Measurements from ENCODE around the gene CCDC187. TPM values are rescaled to one million over a fixed set of nuclear protein-coding genes. Genes with fewer than 3 reads are reported as not detected.

Gene CCDC187
- total RNA-seq, 2 donors from 2014 or later, result 0.02 TPM; not detected in 1

- ATAC-seq, result no peak
- no peak overlapping the region for H3K27ac Mint-ChIP-seq
- H3K9me3 Mint-ChIP-seq, result no peaks in the 10 kb centered on the region
- no peak for DNase-seq (ENCODE audit: low spot score in 2 of 2)
- H3K36me3 Mint-ChIP-seq, result no peaks in the 10 kb centered on the region
Observed at GRCh38 chr9:136261686-136262430, 42.0 kb downstream of the CCDC187 start.

DNA sequence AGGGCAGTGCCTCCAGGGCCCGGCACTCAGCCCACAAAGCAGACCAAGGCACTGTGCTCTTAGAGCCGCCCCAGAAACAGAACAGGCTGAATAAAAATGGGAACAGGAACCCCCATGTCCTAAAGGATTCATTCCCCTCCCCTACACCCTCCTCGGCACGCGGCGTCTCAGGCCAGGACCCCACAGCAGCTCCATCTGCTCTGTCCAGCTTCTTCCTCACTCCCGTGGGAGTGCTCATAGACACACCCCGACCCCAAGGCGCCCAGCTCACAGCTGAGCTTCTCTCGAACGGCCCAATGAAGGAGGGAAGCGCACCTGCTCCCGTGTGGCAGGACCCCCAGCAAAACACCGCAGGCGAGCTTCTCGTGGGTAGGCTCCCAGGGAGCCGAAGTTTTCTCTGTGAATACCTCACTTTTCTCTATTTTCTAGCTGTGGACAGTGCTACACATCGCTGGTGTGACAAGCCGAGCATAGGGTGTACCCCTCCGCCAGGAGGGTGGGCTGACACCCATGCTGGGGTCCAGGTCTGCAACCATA is 42.9 kb downstream of the CCDC187 start:
- H3K27ac Mint-ChIP-seq, result no peak overlapping the region
- no peaks in the 10 kb centered on the region for H3K36me3 Mint-ChIP-seq
- ATAC-seq, result no peak

DNA sequence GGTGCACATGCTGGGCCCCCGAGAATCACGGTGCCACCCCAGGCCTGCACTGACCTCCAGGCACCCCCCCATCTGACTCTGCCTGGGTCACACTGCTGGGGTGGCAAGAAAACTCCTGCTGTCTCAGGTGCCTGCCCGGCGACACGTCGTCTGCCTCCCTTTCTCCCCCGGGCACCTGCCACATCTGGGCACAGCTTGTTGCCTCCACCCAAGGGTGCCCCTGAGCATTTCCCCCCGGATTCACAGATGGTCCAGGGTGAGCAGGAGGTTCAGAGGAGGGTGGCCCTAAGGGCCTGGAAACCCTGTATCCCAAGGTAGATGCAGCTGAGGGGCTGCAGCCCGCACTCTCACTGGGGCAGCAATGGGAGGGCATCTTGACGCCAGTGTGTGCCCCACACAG is 43.4 kb downstream of the CCDC187 start:
- DNase-seq (ENCODE audit: low spot score in 2 of 2), result no peak
- Mint-ChIP-seq H3K36me3 (no peaks in the 10 kb centered on the region), H3K9me3 (no peaks in the 10 kb centered on the region), H3K27ac (no peak overlapping the region)
- ATAC-seq, result no peak

More for the DNA sequence above, 42.9 kb downstream of the CCDC187 start:
- DNase-seq (ENCODE audit: low spot score in 2 of 2), result no peak
- H3K9me3 Mint-ChIP-seq, result no peaks in the 10 kb centered on the region

DNA sequence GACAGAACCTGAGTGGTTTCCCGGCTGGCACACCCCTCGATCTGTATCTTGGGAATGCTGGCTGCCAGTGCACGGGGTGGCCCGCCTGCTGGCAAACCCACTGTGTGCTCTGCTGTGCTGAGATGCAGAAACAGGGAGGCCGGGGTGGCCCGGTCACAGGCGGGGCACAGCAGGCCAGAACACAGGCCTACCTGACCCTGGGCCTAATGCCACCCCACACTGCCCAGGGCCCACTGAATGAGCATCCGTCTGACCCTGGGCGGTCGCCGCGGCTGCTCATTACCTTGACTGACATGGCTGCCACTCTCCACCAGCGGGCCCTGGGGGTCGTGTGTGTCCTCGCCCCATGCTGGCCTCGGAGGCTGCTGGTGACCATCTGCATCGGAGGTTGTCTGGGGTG is 44.1 kb downstream of the CCDC187 start:
- no peaks in the 10 kb centered on the region for H3K36me3 Mint-ChIP-seq
- no peak for DNase-seq (ENCODE audit: low spot score in 2 of 2)
- ATAC-seq, result no peak
- H3K9me3 Mint-ChIP-seq, result no peaks in the 10 kb centered on the region
- no peak overlapping the region for H3K27ac Mint-ChIP-seq

- DNase-seq (ENCODE audit: low spot score in 2 of 2) (no peak), ATAC-seq (no peak)
- H3K9me3 Mint-ChIP-seq, result no peaks in the 10 kb centered on the region
- H3K27ac Mint-ChIP-seq, result no peak overlapping the region
- no peaks in the 10 kb centered on the region for H3K36me3 Mint-ChIP-seq
Observed at GRCh38 chr9:136259517-136259813, 44.4 kb downstream of the CCDC187 start.

DNA sequence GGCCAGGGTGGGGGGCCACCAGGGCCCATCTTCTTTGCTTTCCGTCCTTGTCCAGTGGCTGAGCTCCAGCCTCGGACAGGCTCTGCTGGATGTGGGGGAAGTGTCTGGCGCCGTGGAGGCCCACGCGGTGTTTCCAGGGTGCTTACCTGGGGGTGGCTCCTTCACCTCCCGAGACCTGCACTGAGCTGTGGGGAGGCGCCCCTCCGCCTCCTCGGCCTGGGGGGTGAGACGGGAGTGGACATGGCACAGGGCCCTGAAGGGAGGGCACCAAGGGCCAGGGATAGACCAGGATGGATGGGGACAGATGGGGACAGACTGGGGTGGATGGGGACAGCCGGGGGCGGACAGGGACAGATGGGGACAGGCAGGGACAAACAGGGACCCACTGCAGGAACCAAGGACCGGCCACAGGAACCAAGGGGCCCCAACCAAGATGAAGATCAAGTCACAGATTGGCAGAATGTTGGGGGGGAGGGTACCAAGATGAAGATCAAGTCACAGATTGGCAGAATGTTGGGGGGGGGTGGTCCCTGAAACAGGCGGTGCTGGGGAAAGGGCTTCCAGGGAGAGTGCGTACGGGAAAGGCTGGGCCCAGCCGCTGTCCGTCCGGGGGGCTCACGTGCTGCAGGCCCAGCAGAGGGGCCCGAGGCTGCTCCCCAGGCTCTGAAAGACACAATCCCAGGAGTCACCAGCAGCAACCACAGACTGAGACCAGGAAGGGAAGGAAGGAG is 44.9 kb downstream of the CCDC187 start:
- Mint-ChIP-seq H3K36me3 (no peaks in the 10 kb centered on the region), H3K9me3 (no peaks in the 10 kb centered on the region), H3K27ac (no peak overlapping the region)
- DNase-seq (ENCODE audit: low spot score in 2 of 2), result no peak
- no peak for ATAC-seq

DNA sequence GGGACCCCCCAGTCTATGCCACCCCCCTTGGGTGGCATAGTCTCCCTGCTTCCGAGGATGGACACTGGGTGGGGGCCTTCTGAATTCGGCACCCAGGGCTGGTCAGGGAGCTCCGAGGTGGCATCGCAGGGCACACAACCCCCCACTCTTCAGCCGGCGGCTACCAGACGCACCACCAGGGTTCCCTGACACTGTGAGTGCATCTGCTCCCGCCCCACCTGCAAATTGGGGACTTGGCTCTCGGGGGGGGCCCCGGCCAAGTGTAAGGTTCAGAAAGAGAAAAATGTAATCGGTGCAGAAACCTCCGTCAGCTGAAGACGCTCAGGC is 45.6 kb downstream of the CCDC187 start:
- Mint-ChIP-seq H3K27ac (no peak overlapping the region), H3K36me3 (no peaks in the 10 kb centered on the region), H3K9me3 (no peaks in the 10 kb centered on the region)
- ATAC-seq (no peak), DNase-seq (ENCODE audit: low spot score in 2 of 2) (no peak)

DNA sequence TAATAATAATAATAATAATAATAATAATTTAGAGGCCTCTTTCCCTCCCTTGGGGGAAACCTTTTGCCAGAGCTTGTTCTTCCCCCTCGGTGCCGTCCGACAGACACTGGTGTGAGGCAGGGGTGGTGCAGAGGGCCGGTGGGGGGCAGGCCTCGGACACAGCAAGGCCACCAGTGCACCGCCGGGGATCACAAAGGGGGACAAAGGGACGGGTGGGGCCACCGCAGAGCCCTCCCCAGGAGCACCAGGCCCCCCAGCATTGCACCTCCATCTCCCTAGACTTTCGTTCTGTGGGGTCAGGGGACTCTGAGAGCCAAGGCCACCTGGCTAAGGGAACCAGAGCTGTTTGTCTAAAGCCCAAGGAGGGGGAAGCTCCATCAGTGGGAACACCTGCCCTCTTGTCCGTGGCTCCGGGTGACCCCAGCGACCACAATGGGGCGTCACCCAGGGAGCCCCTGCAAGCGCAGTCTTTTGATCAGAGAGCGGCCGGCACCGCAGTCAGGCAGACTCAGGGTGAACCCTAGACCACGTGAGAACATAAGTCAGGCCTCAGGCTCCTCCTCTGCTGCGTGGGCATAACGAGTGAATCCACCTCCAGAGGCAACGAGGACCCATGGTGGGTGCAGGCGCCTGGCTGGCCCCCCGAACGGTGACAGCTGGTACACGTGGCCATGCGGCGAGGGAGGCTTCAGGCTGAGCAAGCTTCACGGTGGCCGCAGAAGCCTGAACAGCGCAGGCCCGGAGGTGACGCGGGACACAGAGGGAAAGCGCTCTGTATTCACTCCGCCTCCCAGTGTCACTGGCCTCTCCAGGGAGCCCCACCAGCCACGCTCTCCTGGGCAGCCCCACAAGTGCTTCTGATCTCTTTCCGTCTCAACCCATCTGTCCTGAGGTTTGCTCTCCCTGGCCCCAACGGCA is 46.3 kb downstream of the CCDC187 start:
- no peak for ATAC-seq
- DNase-seq (ENCODE audit: low spot score in 2 of 2), result no peak
- Mint-ChIP-seq H3K27ac (no peak overlapping the region), H3K9me3 (no peaks in the 10 kb centered on the region), H3K36me3 (no peaks in the 10 kb centered on the region)

DNA sequence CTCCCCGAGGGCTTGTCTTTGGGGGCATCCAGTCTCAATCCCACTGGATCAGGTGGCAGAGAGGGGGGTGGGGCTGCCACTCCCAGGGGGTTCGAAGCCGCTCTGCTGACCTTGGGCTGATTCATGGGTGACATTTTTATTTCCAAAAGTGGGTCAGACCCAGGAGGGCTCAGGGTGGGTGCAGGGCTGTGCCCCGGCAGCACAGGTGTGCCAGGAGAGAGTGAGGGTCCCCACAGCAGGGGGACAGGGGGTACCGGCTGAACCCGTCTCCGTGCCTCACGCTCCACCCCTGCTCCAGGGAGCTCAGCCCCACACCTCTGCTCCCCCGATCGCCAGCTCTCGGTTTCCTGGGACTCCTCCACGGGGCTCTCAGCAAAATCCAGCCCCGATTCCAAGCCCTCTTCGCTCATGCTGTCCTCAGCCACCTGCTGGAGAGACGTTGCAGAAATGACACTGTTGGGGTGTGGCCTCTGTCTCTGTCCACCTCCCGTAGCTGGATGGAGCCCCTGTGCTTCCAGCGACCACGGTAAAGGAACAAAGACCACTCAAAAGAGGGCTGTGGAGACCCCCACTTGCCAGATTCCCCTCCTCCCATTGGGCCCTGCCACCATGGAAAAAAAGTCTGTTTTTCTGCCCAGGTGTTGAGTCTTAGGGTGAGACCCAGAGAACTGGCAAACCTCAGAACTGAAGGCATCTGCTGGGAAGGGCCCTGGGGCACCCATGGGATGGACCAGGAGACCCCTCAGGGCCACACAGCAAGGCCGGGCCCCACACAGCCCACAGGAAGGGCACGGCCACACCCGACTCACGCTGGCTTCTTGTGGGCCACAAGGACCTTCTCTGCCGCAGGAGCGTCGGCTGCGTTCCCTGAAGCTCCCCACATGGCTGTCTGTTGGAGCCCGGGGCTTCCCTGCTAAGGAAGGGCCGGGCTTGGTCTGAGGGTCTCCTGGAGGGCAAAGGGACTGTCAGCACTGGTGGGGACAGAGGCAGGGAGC is 47.7 kb downstream of the CCDC187 start:
- no peaks in the 10 kb centered on the region for H3K9me3 Mint-ChIP-seq
- no peak overlapping the region for H3K27ac Mint-ChIP-seq
- H3K36me3 Mint-ChIP-seq, result no peaks in the 10 kb centered on the region
- no peak for ATAC-seq
- DNase-seq (ENCODE audit: low spot score in 2 of 2), result no peak

- H3K27ac Mint-ChIP-seq, result peak overlapping the region in 1 of 2 donors; percentile 46
- DNase-seq (ENCODE audit: low spot score in 2 of 2) (no peak), ATAC-seq (no peak)
- H3K9me3 Mint-ChIP-seq, result no peaks in the 10 kb centered on the region
- no peaks in the 10 kb centered on the region for H3K36me3 Mint-ChIP-seq
Observed at GRCh38 chr9:136255166-136255538, 48.7 kb downstream of the CCDC187 start.

GRCh38 chr9:136254381-136255165 is 49.3 kb downstream of the CCDC187 start:
- Mint-ChIP-seq H3K9me3 (no peaks in the 10 kb centered on the region), H3K36me3 (no peaks in the 10 kb centered on the region), H3K27ac (peak overlapping the region in 1 of 2 donors; percentile 46)
- ATAC-seq (no peak), DNase-seq (ENCODE audit: low spot score in 2 of 2) (no peak)

DNA sequence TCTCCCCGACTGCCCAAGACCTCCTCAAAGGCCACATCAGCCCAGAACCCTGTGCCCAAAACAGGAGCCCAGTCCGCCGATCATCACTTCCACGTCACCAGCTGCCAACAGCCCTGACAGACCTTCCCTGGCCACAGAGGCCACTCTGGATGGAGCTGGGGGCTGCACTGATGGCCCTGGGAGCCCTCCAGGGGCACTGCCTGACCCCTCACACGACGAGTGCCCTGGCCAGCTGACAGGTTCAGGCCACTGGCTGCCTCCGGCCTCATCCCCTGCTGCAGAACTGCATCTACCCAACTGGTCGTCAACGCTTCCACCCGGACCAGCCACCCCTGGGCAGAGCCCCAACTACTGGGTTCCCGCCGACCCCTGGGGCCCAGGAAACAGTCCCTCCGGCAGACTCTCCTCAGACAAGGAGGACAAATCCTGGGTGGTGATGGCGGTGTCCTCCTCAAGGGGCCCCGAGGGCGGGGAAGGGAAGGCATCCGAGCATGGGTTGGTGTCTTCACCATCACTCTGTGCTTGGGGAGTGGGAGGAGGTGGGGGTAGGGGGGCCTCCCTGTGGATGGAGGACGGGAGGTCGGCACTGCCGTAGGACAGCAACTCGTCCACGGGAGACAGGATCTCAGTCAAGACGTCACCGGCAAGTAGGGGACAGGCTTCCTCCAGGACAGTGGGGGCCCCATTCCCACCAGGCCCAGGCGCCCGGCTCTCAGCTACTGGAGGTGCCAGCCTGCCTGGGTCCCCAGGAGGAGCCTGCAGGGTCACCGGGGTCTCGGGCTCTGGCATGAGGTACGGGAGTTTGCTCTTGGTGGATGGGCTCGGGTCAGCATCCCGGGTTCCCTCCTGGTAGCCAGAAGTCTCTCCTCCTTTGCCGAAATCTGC is 50.4 kb downstream of the CCDC187 start:
- H3K36me3 Mint-ChIP-seq, result no peaks in the 10 kb centered on the region
- H3K9me3 Mint-ChIP-seq, result no peaks in the 10 kb centered on the region
- ATAC-seq (no peak), DNase-seq (ENCODE audit: low spot score in 2 of 2) (no peak)
- no peak overlapping the region for H3K27ac Mint-ChIP-seq

DNA sequence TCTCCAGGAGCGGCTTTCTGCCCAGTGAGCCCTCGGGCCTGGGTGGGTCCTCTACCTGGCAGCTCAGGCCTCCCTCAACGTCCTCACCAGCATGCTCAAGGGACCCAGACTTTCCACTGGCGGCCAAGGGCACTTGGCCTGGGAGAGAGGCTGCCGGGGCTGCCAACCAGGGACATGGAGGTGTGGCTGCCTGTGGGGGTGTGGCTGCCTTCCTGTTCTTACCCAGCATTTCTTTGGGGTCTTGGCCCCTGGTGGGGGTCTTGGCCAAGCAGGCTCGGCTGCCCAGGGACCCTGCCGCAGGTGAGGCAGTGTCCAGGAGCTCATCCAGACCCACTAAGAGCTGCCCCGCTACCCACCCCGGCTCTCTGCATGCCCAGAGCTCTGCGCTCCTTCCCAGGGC is 51.0 kb downstream of the CCDC187 start:
- ATAC-seq, result no peak
- H3K27ac Mint-ChIP-seq, result no peak overlapping the region
- no peak for DNase-seq (ENCODE audit: low spot score in 2 of 2)
- no peaks in the 10 kb centered on the region for H3K36me3 Mint-ChIP-seq
- H3K9me3 Mint-ChIP-seq, result no peaks in the 10 kb centered on the region

- Mint-ChIP-seq H3K9me3 (no peaks in the 10 kb centered on the region), H3K36me3 (no peaks in the 10 kb centered on the region), H3K27ac (no peak overlapping the region)
- DNase-seq (ENCODE audit: low spot score in 2 of 2) (no peak), ATAC-seq (no peak)
Observed at GRCh38 chr9:136252281-136252680, 51.6 kb downstream of the CCDC187 start.

Measured in activated naive CD4-positive, alpha-beta T cell treated with anti-CD3 and anti-CD28 coated beads, Interleukin-2, amount 50 U/mL, for 72 hours (primary cell).